ENCODE data around the gene ZNF81. TPM values are rescaled to one million over a fixed set of nuclear protein-coding genes. Genes with fewer than 3 reads are reported as not detected.
"Not testable (repeated sequence)": the region's sequence is repeated elsewhere in the genome, so short reads cannot be mapped to it uniquely, and the experiment has no call there.

The ZNF81 gene
- total RNA-seq, 2 donors from 2014 or later: 4.5 to 6.2 TPM

- no peak for DNase-seq (ENCODE audit: low spot score)
- 10% methylated on average over 2 of the region's 4 CpGs for WGBS
Observed at GRCh38 chrX:47958761-47959342, 122.2 kb downstream of the ZNF81 start.

GRCh38 chrX:47960406-47960805 lies 123.7 kb downstream of the ZNF81 start:
- H3K36me3 ChIP-seq: no peaks in the 10 kb centered on the region
- intact Hi-C loops (cut with DNase I): no loop called here
- H3K4me1 ChIP-seq (replicated peaks): no peaks in the 10 kb centered on the region
- WGBS: 84% methylated on average over 2 of the region's 2 CpGs
- H3K9me3 ChIP-seq: no peaks in the 10 kb centered on the region
- H3K4me3 ChIP-seq: no peak overlapping the region
- TF ChIP-seq POLR2A (IDR thresholded peaks at IDR 0.05): no peak
- TF ChIP-seq CTCF (IDR thresholded peaks at IDR 0.05): no peak
- no peak for TF ChIP-seq POLR2AphosphoS5 (IDR thresholded peaks at IDR 0.05)
- DNase-seq (ENCODE audit: low spot score): no peak
- H3K27ac ChIP-seq: no peak overlapping the region
- H3K27me3 ChIP-seq (replicated peaks; ENCODE audit: insufficient read depth): no peaks in the 10 kb centered on the region

More at GRCh38 chrX:47958761-47959342, 122.2 kb downstream of the ZNF81 start:
- H3K4me1 ChIP-seq (replicated peaks): no peaks in the 10 kb centered on the region
- H3K27ac ChIP-seq: no peak overlapping the region
- intact Hi-C loops (cut with DNase I): no loop called here
- H3K36me3 ChIP-seq: no peaks in the 10 kb centered on the region
- no peak overlapping the region for H3K4me3 ChIP-seq
- no peaks in the 10 kb centered on the region for H3K27me3 ChIP-seq (replicated peaks; ENCODE audit: insufficient read depth)
- H3K9me3 ChIP-seq: no peaks in the 10 kb centered on the region
- no peak for TF ChIP-seq POLR2AphosphoS5 (IDR thresholded peaks at IDR 0.05)
- TF ChIP-seq POLR2A (IDR thresholded peaks at IDR 0.05): no peak
- no peak for TF ChIP-seq CTCF (IDR thresholded peaks at IDR 0.05)

GRCh38 chrX:47961830-47962229 lies 125.1 kb downstream of the ZNF81 start:
- 59% methylated on average over 6 of the region's 6 CpGs for WGBS
- H3K27me3 ChIP-seq (replicated peaks; ENCODE audit: insufficient read depth); intact Hi-C loops (cut with DNase I); H3K9me3 ChIP-seq; H3K27ac ChIP-seq; DNase-seq (ENCODE audit: low spot score); H3K4me3 ChIP-seq; H3K4me1 ChIP-seq (replicated peaks); H3K36me3 ChIP-seq: not testable (repeated sequence)

- intact Hi-C loops (cut with DNase I); DNase-seq (ENCODE audit: low spot score); H3K27ac ChIP-seq; H3K27me3 ChIP-seq (replicated peaks; ENCODE audit: insufficient read depth); H3K36me3 ChIP-seq; H3K9me3 ChIP-seq; H3K4me3 ChIP-seq; H3K4me1 ChIP-seq (replicated peaks): not testable (repeated sequence)
- 100% methylated on average over 6 of the region's 14 CpGs for WGBS
Observed at GRCh38 chrX:47965526-47965925, 128.8 kb downstream of the ZNF81 start.

Other genes with a start within 250 kb of the ZNF81 start
- gene SYN1, start 217.0 kb upstream of the ZNF81 start, total RNA-seq: 1 to 10 TPM in 1 of 2 donors, under 1 TPM in 1; 0.14 to 4.1 TPM
- 1 to 10 TPM in 1 of 2 donors, under 1 TPM in 1; 0.09 to 2.9 TPM for gene CFP, start 207.0 kb upstream of the ZNF81 start, total RNA-seq
- 100 to 1,000 TPM in 1 of 2 donors, 10 to 100 TPM in 1; 28.6 to 105 TPM for gene ELK1, start 186.3 kb upstream of the ZNF81 start, total RNA-seq
- gene UXT, start 177.7 kb upstream of the ZNF81 start, total RNA-seq: 100 to 1,000 TPM in 1 of 2 donors, 10 to 100 TPM in 1; 75.5 to 173 TPM
- 1 to 10 TPM; 5.6 to 6.5 TPM for gene ZNF182, start 167.1 kb downstream of the ZNF81 start, total RNA-seq
- not detected for gene SPACA5, start 170.1 kb downstream of the ZNF81 start, total RNA-seq
- gene ZNF630, start 234.7 kb downstream of the ZNF81 start, total RNA-seq: 1 to 10 TPM; 5.2 to 5.6 TPM

All from prostate gland (tissue), 2 donors.